Kidney capillary endothelial cell (primary cell): Measurements from ENCODE around the gene MBD3L1.
A peak's percentile ranks its signal among the peaks of the same experiment; 100 is the strongest.

Source experiments
- DNase-seq: peaks from one replicate; pipeline ENCODE4 v3.0.0-alpha.2; 2018; ENCODE audit warnings: low spot score

MBD3L1 gene

DNA sequence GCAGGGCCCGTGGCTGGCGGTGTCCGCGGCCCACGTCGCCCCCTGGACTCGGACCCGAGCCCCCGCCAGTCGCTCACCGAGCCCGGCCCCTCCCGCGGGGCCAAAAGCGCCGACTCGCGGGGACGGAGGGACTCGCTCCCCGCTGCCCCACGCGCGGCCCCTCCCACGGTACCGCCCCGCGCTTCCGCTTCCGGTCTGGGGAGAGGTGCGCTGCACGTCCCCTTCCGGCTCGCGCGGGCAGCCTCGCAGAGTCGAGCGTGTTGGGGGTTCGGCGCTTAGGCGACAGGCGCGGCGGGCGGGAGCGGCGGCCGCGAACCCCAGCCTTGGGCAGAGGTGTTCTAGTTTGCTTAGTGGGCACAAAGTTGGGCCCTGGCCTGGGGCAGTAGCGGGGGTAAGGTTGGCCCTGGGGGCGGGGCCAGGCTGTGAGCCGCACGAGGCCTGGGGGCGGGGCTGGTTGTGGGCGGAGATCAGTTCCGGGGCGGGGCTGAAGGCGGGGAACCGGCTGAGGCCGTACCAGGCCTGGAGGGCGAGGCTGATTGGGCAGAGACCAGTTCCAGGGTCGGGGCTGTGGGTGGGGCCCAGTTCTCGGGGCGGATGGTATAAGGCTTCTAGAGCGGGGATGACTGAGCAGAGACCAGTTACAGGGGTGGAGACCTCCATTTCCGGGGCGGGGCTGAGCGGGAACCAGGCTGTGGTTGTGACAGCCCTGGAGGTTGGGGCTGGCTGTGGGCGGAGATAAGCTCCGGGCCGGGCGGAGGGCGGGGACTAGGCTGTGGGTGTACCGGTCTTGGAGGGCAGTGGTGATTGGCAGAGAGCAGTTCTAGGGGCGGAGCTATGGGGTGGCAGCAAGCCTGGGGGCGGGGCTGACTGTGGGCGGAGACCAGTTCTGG is at the start of gene MBD3L1, which contains the start of gene ZNF558:
Gene MBD3L1 (plus strand): TSS at position 246 of the 890 bp plus-strand sequence. CDS start 10,302 bp downstream, outside the sequence.
Gene ZNF558 (minus strand): TSS at position 173 of the 890 bp plus-strand sequence. CDS start 9,645 bp downstream, outside the sequence.
- DNase-seq: peak; percentile 91

DNA sequence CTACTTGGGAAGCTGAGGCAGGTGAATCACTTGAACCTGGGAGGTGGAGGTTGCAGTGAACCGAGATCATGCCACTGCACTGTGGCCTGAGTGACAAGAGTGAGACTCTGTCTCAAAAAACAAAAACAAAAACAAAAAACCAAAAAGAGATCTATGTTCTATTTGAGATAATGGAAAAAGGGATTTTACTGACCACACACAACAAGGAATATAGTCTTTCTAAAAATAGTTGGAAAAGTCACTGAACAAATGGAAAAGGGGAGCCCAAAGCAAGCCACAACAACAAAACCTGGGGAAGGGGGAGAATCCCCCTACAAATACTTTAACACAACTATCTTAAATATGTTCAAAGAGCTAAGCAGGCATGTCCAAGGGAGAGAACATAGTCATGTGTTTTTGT is 37.4 kb upstream of the MBD3L1 start:
- no peak for DNase-seq

GRCh38 chr19:8806661-8807060 is 25.5 kb upstream of the MBD3L1 start:
- DNase-seq: no peak

DNA sequence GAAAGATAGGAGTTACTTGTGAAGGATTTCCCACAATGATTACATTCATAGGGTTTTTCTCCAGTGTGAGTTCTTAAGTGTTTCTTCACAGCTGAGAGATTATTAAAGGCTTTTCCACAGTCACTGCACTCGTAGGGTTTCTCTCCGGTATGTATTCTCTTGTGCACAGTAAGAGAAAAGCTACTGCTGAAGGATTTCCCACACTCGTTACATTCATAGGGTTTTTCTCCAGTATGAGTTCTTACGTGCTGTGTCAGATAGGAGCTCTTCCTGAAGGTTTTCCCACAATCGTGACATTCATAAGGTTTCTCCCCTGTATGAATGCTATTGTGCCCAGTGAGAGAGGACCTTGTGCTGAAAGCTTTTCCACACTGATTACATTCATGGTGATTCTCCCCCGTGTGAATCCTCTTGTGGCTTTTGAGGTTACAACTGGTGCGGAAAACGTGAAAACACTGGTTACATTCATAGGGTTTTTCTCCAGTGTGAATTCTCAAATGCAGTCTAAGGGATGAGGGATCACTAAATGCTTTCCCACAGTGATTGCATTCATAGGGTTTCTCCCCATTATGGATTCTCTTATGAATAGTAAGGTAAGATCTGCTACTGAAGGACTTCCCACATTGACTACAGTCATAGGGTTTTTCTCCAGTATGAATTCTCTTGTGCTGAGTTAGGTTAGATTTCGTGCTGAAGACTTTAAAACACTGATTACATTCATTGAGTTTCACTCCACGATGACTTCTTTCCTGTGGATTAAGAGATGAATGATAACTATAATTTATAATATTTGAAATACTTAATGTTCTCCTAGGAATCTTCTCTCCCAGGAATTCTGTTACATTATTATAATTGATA is 20.6 kb upstream of the MBD3L1 start:
- no peak for DNase-seq

DNA sequence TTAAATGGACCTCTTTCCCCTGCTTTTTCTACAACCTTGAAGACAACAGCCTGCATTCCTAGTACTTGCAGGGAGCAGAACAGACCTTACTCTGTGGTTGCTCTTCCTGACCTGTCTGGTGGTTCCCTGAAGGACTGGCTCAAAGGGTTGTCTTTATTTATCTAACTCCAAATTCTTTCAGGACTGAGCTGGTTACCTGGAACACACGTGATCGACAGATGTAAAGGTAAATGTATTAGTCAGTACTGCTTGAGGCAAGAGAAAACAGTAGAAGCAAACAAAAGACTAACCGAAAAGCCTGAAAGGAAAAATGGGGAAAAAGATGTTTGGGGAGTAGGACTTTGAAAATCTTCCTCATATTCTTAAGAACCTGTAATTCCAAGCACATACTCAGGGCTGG is 18.0 kb upstream of the MBD3L1 start:
- no peak for DNase-seq

DNA sequence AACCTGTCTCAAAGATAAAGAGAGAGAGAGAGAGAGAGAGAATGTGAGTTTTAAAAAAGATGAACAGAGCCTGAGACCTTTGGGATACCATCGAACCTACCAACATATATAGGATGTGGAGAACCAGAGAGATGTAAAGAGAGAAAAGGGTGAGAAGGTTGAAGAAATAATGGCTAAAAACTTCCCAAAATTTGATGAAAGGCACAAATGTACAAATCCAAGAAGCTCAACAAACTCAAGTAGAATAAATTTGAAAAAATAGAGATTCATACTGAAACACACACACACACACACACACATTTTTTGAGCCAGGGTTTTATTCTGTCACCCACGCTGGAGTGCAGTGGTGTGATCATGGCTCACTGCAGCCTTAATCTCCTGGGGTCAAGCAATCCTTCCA is 16.4 kb upstream of the MBD3L1 start:
- DNase-seq: no peak

- DNase-seq: no peak
Measured at GRCh38 chr19:8820234-8820633, 11.9 kb upstream of the MBD3L1 start.

GRCh38 chr19:8821748-8822241 is 10.4 kb upstream of the MBD3L1 start:
- DNase-seq: no peak

DNA sequence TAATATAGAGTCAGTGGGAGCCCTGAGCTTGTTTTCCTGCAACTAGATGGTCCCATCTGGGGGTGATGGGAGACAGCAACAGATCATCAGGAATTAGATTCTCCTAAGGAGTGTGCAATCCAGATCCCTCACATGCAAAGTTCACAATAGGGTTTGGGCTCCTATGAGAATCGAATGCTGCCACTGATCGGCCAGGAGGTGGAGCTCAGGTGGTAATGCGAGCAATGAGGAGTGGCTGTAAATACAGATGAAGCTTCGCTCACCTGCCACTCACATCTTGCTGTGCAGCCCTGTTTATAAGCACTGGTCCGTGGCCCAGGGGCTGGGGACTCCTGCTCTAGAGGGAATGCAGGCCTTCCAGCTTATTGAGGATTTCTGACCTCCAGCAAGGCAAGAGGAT is 5.8 kb upstream of the MBD3L1 start:
- DNase-seq: no peak

DNA sequence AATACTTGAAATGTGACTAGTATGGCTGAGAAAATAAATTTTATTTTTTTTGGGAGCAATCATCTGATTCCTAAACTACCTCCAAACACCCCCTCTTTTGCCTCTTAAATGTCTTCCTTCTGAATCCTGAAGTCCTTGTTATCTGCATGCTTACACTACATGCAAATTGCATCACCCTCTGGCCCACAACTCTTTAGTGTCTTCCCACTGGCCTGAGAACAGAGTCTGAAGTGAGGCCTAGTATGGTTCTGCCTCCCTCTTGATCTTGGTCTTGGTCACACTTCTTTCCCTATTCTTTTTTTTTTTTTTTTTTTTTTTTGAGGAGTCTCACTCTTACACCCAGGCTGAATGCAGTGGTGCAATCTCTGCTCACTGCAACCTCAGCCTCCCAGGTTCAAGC is 4.9 kb upstream of the MBD3L1 start:
- DNase-seq: no peak

DNA sequence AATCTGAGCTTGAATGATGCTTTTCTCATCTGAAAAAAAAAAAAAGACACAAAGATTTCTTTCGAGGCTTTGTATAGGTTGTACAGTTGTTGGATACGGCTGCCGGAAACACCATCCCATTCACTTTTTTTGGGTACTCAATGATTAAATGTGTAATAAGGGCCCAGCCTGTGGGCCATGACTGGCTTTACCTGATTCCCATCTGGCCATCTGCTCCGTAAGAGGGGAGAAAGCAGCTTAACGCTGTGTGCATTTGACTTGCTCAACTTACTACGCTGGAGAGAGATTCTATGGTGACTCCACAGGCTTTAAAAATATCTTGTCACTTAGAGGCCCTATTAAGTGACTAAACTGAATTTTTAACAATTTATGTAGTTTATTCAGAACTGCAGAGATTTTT is 804 bp upstream of the MBD3L1 start:
- peak; percentile 4 for DNase-seq

GRCh38 chr19:8831832-8832131 is 395 bp upstream of the MBD3L1 start:
- DNase-seq: no peak

DNA sequence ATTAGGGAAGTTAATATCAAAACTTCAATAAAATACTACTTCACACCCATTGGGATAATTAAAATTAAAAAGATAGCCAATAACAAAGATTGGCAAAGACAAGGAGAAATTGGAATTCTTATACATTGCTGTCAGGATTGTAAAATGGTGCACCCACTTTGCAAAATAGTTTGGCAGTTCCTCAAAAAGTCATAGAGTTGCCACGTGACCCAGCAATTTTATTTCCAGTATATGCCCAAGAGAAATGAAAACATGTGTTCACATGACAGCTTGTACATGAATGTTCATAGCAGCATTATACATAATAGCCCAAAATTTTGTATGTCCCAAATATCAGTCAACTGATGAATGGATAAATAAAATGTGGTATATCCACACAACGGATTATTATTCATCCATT is 3.3 kb downstream of the MBD3L1 start:
- no peak for DNase-seq

DNA sequence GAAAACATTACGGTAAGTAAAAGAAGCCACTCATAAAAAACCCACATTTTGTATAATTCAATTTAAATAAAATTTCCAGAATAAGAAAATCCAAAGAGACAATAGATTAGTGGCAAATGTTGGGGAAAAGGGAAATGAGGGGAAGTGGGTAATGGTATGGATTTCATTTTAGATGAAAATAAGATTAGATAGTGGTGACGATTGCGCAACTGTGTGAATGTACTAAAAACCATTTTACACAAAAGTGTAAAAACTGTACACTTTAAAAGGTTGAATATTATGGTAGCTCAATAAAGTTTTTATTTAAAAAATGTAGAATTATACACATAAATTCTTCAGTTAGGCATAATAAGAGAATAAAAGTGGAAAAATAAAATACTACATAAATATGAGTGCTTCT is 3.7 kb downstream of the MBD3L1 start:
- no peak for DNase-seq

DNA sequence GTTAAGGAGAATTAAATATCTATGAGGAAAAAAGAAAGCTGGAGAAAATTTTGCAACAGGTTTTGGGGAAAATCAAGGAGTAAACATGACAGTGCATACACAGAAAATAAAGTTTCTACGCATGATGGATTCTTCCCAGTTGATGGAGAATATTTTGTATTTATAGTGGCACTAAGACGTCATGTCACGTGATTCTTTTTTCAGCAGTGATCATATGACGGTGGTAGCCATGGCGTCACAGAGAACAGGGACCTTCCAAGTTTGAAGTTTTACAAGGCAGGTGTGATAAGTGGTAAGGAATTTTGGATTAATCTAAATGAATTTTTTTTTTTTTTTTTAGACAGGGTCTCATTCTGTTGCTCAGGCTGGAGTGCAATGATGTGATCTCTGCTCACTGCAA is 8.5 kb downstream of the MBD3L1 start:
- no peak for DNase-seq

GRCh38 chr19:8846819-8847218 is 14.6 kb downstream of the MBD3L1 start:
- DNase-seq: no peak

GRCh38 chr19:8849232-8849631 is 17.1 kb downstream of the MBD3L1 start:
- DNase-seq: no peak

GRCh38 chr19:8850488-8850887 is 18.3 kb downstream of the MBD3L1 start:
- DNase-seq: no peak

DNA sequence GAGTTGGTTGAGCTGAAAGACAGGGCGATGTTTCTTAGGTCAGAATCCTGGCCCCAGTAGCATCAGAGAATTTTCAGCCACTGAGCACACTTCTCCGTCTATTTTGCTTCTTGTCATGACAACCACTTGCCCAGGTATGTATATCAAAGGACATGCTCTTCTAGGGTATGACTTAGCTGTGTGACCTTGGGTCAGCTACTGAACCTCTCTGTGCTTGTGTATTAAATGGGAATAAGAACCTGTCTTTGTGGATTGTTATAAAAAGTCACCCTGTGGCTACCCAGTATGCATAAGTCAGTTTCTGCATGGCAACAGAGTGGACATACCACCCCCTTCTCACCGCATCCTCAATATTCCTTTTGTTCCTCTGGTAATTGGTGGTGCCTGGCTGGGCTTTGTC is 26.1 kb downstream of the MBD3L1 start:
- no peak for DNase-seq

- DNase-seq: no peak
Measured at GRCh38 chr19:8866344-8866743, 34.2 kb downstream of the MBD3L1 start.

DNA sequence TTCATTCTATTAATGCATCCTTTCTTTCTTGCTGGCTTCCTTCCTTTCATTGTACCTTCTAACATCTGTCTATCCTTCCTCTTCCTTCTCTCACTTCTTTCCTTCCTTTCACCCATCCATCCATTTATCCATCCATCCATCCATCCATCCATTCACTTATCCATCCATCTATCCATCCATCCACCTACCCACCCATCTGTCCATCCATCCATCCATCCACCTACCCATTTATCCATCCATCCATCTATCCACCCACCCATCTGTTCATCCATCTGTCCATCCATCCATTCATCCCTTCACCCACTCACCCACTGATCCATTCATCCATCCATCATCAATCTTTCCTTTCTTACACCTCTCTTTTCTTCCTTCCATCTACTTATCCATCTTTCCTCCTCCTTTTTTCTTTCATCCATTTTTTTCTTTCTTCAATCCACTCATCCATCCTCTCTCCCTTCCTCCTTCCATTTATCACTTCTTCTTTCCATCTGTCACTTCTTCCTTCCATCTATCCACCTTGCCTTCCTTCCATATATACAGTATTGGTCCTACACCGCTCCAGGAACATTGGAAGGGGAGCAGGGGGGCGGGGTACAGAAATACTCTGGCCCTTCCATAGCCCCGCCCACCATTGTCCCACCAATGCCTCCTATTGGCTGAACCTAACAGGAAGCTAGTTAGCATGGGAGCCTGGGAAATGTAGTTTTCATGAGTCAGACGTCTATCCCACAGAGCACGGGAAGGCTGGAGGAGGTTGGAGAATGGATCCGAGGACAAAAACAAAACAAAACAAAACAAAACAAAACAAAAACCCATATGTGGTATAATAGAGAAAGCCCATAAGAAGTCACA is 45.9 kb downstream of the MBD3L1 start:
- no peak for DNase-seq

GRCh38 chr19:8880868-8881488 is 48.8 kb downstream of the MBD3L1 start:
- no peak for DNase-seq
